ENCODE results near the gene BAK1.

- no peak for TF ChIP-seq POLR2A (IDR thresholded peaks at IDR 0.05)
- no peak for TF ChIP-seq POLR2AphosphoS5 (IDR thresholded peaks at IDR 0.05)
- TF ChIP-seq CTCF (IDR thresholded peaks at IDR 0.05) = no peak
- TF ChIP-seq EP300 (IDR thresholded peaks at IDR 0.05) = no peak
These were observed 42.7 kb upstream of the BAK1 start for GRCh38 chr6:33622456-33623431.

Measured in suprapubic skin (tissue), 4 donors.